ENCODE measurements around the gene SIT1.

The SIT1 gene

GRCh38 chr9:35636135-35636876 lies 14.4 kb downstream of the SIT1 start:
- TF ChIP-seq MYC (IDR thresholded peaks at IDR 0.05; ENCODE audit: low read depth, low read length) (no peak), POLR2A (IDR thresholded peaks at IDR 0.05; ENCODE audit: extremely low read depth, insufficient read length) (no peak), CTCF (IDR thresholded peaks at IDR 0.05; ENCODE audit: low read depth, low read length) (no peak)
- TF ChIP-seq, protein P1, sequence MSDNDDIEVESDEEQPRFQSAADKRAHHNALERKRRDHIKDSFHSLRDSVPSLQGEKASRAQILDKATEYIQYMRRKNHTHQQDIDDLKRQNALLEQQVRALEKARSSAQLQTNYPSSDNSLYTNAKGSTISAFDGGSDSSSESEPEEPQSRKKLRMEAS (IDR thresholded peaks at IDR 0.05; ENCODE audit: low read depth, low read length), result no peak
- no peak overlapping the region for H3K4me3 ChIP-seq (ENCODE audit: low read depth, low read length)
- no peak for DNase-seq (ENCODE audit: low read depth)

- no peak overlapping the region for H3K4me3 ChIP-seq (ENCODE audit: low read depth, low read length)
- DNase-seq (ENCODE audit: low read depth), result no peak
- TF ChIP-seq CTCF (IDR thresholded peaks at IDR 0.05; ENCODE audit: low read depth, low read length), result no peak
- TF ChIP-seq, protein P1 (IDR thresholded peaks at IDR 0.05; ENCODE audit: low read depth, low read length), result no peak
- no peak for TF ChIP-seq MYC (IDR thresholded peaks at IDR 0.05; ENCODE audit: low read depth, low read length)
- TF ChIP-seq POLR2A (IDR thresholded peaks at IDR 0.05; ENCODE audit: extremely low read depth, insufficient read length), result no peak
These were observed 15.0 kb downstream of the SIT1 start for GRCh38 chr9:35635730-35636129.

DNA sequence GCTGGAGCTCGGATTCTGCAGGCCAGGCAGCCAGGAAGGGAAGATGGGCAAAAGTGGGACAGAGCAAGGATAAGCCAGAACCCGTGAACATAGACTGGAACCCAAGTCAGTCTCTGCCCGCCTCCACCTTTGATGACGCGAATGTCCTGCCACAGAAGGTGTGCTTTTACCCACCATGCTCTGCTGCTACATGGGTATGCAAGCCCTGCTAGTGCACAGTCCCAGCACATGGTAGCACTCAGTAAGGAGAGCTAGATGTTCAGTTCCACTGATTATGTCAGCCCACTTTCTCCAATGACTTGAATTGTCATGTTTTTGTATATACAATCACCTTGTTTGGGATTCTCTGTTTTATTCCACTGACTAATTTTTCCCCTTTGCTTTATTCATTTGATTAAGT lies 21.1 kb downstream of the SIT1 start:
- no peak for TF ChIP-seq POLR2A (IDR thresholded peaks at IDR 0.05; ENCODE audit: extremely low read depth, insufficient read length)
- TF ChIP-seq, protein P1 (IDR thresholded peaks at IDR 0.05; ENCODE audit: low read depth, low read length), result no peak
- no peak for TF ChIP-seq MYC (IDR thresholded peaks at IDR 0.05; ENCODE audit: low read depth, low read length)
- no peak for TF ChIP-seq CTCF (IDR thresholded peaks at IDR 0.05; ENCODE audit: low read depth, low read length)

DNA sequence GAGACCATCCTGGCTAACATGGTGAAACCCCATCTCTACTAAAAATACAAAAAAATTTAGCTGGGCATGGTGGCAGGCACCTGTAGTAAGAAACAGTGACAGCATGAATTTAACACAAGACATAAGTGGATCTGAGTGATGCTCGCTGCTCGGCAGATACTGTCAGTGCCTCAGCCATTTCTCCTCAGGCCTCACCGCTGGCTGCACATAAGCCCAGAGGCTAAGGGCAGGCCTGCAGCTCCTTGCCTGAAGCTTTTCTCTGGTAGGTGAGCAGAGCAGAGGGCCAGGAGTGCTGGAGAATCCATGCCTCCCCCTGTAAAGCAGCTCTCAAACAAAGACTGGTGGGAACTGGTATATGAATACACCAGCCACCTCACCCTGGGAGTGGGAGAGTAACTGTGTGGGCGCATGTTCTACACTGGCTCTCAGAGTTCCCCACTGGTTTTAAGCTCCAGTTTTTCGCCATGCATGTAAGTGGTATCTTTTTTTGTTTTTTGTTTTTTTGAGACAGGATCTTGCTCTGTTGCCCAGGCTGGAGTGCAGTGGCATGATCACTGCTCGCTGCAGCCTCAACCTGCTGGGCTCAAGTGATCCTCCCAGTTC lies 22.2 kb downstream of the SIT1 start:
- H3K4me3 ChIP-seq (ENCODE audit: low read depth, low read length), result no peak overlapping the region
- TF ChIP-seq, protein P1 (IDR thresholded peaks at IDR 0.05; ENCODE audit: low read depth, low read length), result no peak
- no peak for TF ChIP-seq MYC (IDR thresholded peaks at IDR 0.05; ENCODE audit: low read depth, low read length)
- TF ChIP-seq POLR2A (IDR thresholded peaks at IDR 0.05; ENCODE audit: extremely low read depth, insufficient read length), result no peak
- TF ChIP-seq CTCF (IDR thresholded peaks at IDR 0.05; ENCODE audit: low read depth, low read length), result no peak
- DNase-seq (ENCODE audit: low read depth), result no peak

More for the DNA sequence above, 21.1 kb downstream of the SIT1 start:
- H3K4me3 ChIP-seq (ENCODE audit: low read depth, low read length), result no peak overlapping the region
- DNase-seq (ENCODE audit: low read depth), result no peak

DNA sequence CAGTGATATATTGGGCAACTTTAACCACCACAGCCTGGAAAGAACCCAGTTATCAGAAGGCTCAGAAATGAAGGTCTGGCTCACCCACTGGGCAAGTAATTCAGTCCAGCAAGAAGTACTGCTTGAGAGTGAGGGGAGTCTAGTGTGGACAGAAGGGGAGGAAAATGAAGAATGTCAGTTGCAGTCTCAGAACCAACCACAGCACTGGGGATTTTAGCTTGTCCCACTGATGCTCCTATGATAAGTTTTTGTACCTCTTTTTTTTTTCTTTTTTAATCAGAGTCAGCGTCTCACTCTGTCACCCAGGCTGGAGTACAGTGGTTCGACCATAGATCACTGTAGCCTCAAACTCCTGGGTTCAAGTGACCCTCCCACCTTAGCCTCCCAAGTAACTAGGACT lies 23.2 kb downstream of the SIT1 start:
- no peak for TF ChIP-seq CTCF (IDR thresholded peaks at IDR 0.05; ENCODE audit: low read depth, low read length)
- TF ChIP-seq MYC (IDR thresholded peaks at IDR 0.05; ENCODE audit: low read depth, low read length), result no peak
- TF ChIP-seq, protein P1 (IDR thresholded peaks at IDR 0.05; ENCODE audit: low read depth, low read length), result no peak
- no peak for TF ChIP-seq POLR2A (IDR thresholded peaks at IDR 0.05; ENCODE audit: extremely low read depth, insufficient read length)
- H3K4me3 ChIP-seq (ENCODE audit: low read depth, low read length), result no peak overlapping the region
- DNase-seq (ENCODE audit: low read depth), result no peak

Data from NB4 (cell line).